ENCODE results near the gene APLP2.

- no peak for TF ChIP-seq GABPB1 (CRISPR knock-in tag; IDR thresholded peaks at IDR 0.05)
- TF ChIP-seq CTCF (IDR thresholded peaks at IDR 0.05): no peak
- no peak for TF ChIP-seq GRHL2 (CRISPR knock-in tag; IDR thresholded peaks at IDR 0.05; ENCODE audit: insufficient replicate concordance, severe bottlenecking)
- TF ChIP-seq, protein P1, sequence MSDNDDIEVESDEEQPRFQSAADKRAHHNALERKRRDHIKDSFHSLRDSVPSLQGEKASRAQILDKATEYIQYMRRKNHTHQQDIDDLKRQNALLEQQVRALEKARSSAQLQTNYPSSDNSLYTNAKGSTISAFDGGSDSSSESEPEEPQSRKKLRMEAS (CRISPR knock-in tag; IDR thresholded peaks at IDR 0.05): no peak
- TF ChIP-seq NR3C1 (CRISPR knock-in tag; conservative IDR thresholded peaks at IDR 0.05; ENCODE audit: low read depth): no peak
- no peak for TF ChIP-seq NFE2L1 (CRISPR knock-in tag; IDR thresholded peaks at IDR 0.05)
- no peak for TF ChIP-seq ELF4 (CRISPR knock-in tag; IDR thresholded peaks at IDR 0.05; ENCODE audit: low read depth)
- TF ChIP-seq, protein P2, sequence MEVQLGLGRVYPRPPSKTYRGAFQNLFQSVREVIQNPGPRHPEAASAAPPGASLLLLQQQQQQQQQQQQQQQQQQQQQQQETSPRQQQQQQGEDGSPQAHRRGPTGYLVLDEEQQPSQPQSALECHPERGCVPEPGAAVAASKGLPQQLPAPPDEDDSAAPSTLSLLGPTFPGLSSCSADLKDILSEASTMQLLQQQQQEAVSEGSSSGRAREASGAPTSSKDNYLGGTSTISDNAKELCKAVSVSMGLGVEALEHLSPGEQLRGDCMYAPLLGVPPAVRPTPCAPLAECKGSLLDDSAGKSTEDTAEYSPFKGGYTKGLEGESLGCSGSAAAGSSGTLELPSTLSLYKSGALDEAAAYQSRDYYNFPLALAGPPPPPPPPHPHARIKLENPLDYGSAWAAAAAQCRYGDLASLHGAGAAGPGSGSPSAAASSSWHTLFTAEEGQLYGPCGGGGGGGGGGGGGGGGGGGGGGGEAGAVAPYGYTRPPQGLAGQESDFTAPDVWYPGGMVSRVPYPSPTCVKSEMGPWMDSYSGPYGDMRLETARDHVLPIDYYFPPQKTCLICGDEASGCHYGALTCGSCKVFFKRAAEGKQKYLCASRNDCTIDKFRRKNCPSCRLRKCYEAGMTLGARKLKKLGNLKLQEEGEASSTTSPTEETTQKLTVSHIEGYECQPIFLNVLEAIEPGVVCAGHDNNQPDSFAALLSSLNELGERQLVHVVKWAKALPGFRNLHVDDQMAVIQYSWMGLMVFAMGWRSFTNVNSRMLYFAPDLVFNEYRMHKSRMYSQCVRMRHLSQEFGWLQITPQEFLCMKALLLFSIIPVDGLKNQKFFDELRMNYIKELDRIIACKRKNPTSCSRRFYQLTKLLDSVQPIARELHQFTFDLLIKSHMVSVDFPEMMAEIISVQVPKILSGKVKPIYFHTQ (CRISPR knock-in tag; IDR thresholded peaks at IDR 0.05): no peak
- no peak for TF ChIP-seq FOXP1 (CRISPR knock-in tag; IDR thresholded peaks at IDR 0.05; ENCODE audit: borderline replicate concordance)
- no peak for TF ChIP-seq ZNF121 (CRISPR knock-in tag; IDR thresholded peaks at IDR 0.05)
- no peak for TF ChIP-seq ATF2 (CRISPR knock-in tag; IDR thresholded peaks at IDR 0.05; ENCODE audit: borderline replicate concordance, low read depth)
Measured at GRCh38 chr11:130131961-130132850, 62.5 kb downstream of the APLP2 start.

All from WTC11 (cell line).